Activated T-cell treated with anti-CD3 and anti-CD28 coated beads, Interleukin-2, amount 50 U/mL, for 72 hours (primary cell): ENCODE data around the gene TMEM178B. TPM values are rescaled to one million over a fixed set of nuclear protein-coding genes. Genes with fewer than 3 reads are reported as not detected.
"Not testable (repeated sequence)": the region's sequence is repeated elsewhere in the genome, so short reads cannot be mapped to it uniquely, and the experiment has no call there.

Experiments
- ATAC-seq, 2 donors: fragments of 150-1000 bp; cut with Tn5 transposase; replicated peaks in 1 of 2; 2 replicates each; pipeline ENCODE4 v1.10.0; 2021; ENCODE audit warnings: moderate library complexity in 2 of 2, mild to moderate bottlenecking in 1 of 2
- DNase-seq, 2 donors: peaks; one replicate each; pipeline ENCODE4 v3.0.0; 2021 to 2022; ENCODE audit warnings: mixed read lengths in 1 of 2
- H3K27ac Mint-ChIP-seq: one replicate; pipeline ENCODE4 v1.8.0; 2022; ENCODE audit warnings: mild to moderate bottlenecking, moderate library complexity, mixed read lengths
- H3K27me3 Mint-ChIP-seq: one replicate; pipeline ENCODE4 v1.8.0; 2022; ENCODE audit warnings: low read depth, mixed read lengths
- H3K36me3 Mint-ChIP-seq, 2 donors: one replicate each; pipeline ENCODE4 v1.8.0; 2022; ENCODE audit warnings: mixed read lengths in 2 of 2, mild to moderate bottlenecking in 1 of 2; ENCODE audit not compliant: insufficient read depth in 2 of 2
- H3K4me1 Mint-ChIP-seq: one replicate; pipeline ENCODE4 v1.8.0; 2022; ENCODE audit warnings: low read depth, mixed read lengths
- H3K4me3 Mint-ChIP-seq, 2 donors: one replicate each; pipeline ENCODE4 v1.8.0; 2022; ENCODE audit warnings: mild to moderate bottlenecking in 2 of 2, mixed read lengths in 2 of 2, moderate library complexity in 2 of 2
- H3K9me3 Mint-ChIP-seq, 2 donors: one replicate each; pipeline ENCODE4 v1.8.0; 2022; ENCODE audit warnings: mixed read lengths in 2 of 2
- total RNA-seq, 2 donors: library from RNA; stranded (reverse); gene quantifications; one replicate each; pipeline ENCODE4 v1.2.3, GENCODE V29; 2022

Gene TMEM178B
- total RNA-seq, 2 donors from 2014 or later, result 1.0 to 1.4 TPM

DNA sequence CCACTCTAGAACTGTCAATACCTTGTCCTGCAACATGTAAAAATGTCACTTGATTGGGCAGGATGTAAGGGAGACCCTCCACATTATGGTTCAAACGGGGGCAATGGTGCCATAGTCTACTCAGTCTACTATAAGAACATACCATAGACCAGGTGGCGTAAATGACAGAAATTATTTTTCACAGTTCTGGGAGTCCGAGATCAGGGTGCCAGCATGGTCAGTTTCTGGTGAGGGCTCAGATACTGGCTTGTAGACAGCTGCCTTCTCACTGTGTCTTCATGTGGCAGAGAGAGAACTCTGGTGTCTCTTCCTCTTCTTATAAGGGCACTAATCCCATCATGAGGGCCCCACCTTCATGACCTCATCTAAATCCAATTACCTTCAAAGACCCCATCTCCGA lies 18.7 kb upstream of the TMEM178B start:
- Mint-ChIP-seq H3K4me3 (no peak overlapping the region), H3K36me3 (peaks cover 0 to 2% of the 10 kb centered on the region in 2 donors), H3K4me1 (peaks cover 17% of the 10 kb centered on the region), H3K27ac (no peak overlapping the region), H3K27me3 (no peaks in the 10 kb centered on the region), H3K9me3 (peaks cover 1 to 2% of the 10 kb centered on the region in 2 donors)
- DNase-seq (no peak), ATAC-seq (no peak)

DNA sequence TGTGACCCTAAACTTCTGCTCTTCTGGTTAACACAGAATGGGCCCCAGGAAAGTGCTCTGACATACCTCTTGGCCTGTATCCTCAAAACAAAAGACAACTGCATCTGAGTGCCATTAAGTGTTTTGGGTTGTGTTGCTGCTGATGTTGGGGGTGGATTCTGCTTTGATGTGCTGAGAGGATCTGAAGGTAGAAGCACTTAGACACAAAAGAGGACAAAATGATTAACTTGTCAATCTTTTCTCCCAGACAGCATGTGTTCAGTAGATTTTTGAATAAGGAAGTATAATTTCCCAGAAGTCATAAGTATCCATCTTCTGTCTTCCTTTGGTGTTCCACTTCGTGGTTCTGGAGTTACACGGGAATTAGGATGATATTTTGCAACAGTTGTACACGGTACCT lies 16.1 kb upstream of the TMEM178B start:
- H3K4me1 Mint-ChIP-seq, result peaks cover 15% of the 10 kb centered on the region
- peaks cover 1 to 3% of the 10 kb centered on the region in 2 donors for H3K9me3 Mint-ChIP-seq
- H3K27me3 Mint-ChIP-seq, result no peaks in the 10 kb centered on the region
- ATAC-seq, result no peak
- DNase-seq, result no peak
- no peak overlapping the region for H3K4me3 Mint-ChIP-seq
- H3K27ac Mint-ChIP-seq, result no peak overlapping the region
- H3K36me3 Mint-ChIP-seq, result peaks cover 0 to 3% of the 10 kb centered on the region in 2 donors

- DNase-seq, H3K4me3 Mint-ChIP-seq, H3K27ac Mint-ChIP-seq, ATAC-seq, H3K9me3 Mint-ChIP-seq, H3K36me3 Mint-ChIP-seq: not testable (repeated sequence)
- Mint-ChIP-seq H3K27me3 (peaks cover 44% of the 10 kb centered on the region), H3K4me1 (peaks cover 15% of the 10 kb centered on the region)
Measured at GRCh38 chr7:141067856-141068255, 6.0 kb upstream of the TMEM178B start.

GRCh38 chr7:141071260-141071854 lies 2.5 kb upstream of the TMEM178B start:
- DNase-seq (peak; percentile 58 to 72), ATAC-seq (peak; percentile 3 to 8)
- Mint-ChIP-seq H3K27ac (no peak overlapping the region), H3K36me3 (peaks cover 0 to 3% of the 10 kb centered on the region in 2 donors), H3K4me1 (peaks cover 15% of the 10 kb centered on the region), H3K9me3 (no peaks in the 10 kb centered on the region), H3K27me3 (peaks cover 44% of the 10 kb centered on the region), H3K4me3 (peak overlapping the region; percentile 86 to 92)

- DNase-seq (peak; percentile 3 to 4), ATAC-seq (no peak)
- no peaks in the 10 kb centered on the region for H3K9me3 Mint-ChIP-seq
- H3K4me3 Mint-ChIP-seq, result peak overlapping the region; percentile 86 to 92
- H3K27ac Mint-ChIP-seq, result no peak overlapping the region
- peaks cover 0 to 3% of the 10 kb centered on the region in 2 donors for H3K36me3 Mint-ChIP-seq
- peaks cover 44% of the 10 kb centered on the region for H3K27me3 Mint-ChIP-seq
- peaks cover 15% of the 10 kb centered on the region for H3K4me1 Mint-ChIP-seq
Measured at GRCh38 chr7:141071855-141072547, 1.9 kb upstream of the TMEM178B start.

GRCh38 chr7:141072548-141073172 lies 1.2 kb upstream of the TMEM178B start:
- Mint-ChIP-seq H3K27me3 (peaks cover 44% of the 10 kb centered on the region), H3K4me1 (peaks cover 15% of the 10 kb centered on the region), H3K9me3 (no peaks in the 10 kb centered on the region), H3K36me3 (peaks cover 0 to 3% of the 10 kb centered on the region in 2 donors), H3K4me3 (peak overlapping the region; percentile 86 to 92), H3K27ac (no peak overlapping the region)
- DNase-seq, result peak; percentile 53
- peak; percentile 64 to 66 for ATAC-seq

DNA sequence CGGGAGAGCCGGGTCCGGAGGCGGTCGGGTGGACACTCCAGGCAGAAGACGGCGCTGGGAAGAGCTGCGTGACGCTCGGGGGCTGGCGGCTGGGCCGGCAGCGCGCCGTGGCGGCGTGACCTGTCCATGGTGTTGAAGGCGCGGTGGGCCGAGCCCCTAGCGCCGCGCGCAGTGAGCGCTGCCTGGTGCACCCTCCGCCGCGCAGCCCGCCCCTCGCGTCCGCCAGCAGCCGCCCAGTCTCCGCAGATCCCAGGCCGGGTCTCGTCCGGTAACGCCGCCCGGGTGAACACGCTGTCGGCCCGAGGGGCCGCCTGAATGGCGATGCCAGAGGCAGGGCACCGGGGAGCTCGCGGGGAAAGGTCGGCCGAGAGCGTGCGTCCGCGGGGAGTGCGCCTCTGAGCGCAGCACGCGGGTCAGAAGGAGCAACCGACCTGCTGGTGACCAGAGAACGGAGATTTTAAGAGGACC lies 657 bp upstream of the TMEM178B start:
- H3K36me3 Mint-ChIP-seq, result peaks cover 0 to 3% of the 10 kb centered on the region in 2 donors
- no peaks in the 10 kb centered on the region for H3K9me3 Mint-ChIP-seq
- peak; percentile 38 to 50 for DNase-seq
- H3K4me3 Mint-ChIP-seq, result peak overlapping the region; percentile 86 to 92
- ATAC-seq, result peak; percentile 61 to 64
- H3K27ac Mint-ChIP-seq, result no peak overlapping the region
- peaks cover 40% of the 10 kb centered on the region for H3K27me3 Mint-ChIP-seq
- peaks cover 15% of the 10 kb centered on the region for H3K4me1 Mint-ChIP-seq

GRCh38 chr7:141074162-141074991 lies 513 bp downstream of the TMEM178B start:
- DNase-seq (peak; percentile 36 to 38), ATAC-seq (peak; percentile 55 to 61)
- Mint-ChIP-seq H3K27ac (no peak overlapping the region), H3K4me3 (peak overlapping the region; percentile 70 to 76), H3K27me3 (peaks cover 30% of the 10 kb centered on the region), H3K9me3 (no peaks in the 10 kb centered on the region), H3K4me1 (peaks cover 15% of the 10 kb centered on the region), H3K36me3 (peaks cover 0 to 3% of the 10 kb centered on the region in 2 donors)

DNA sequence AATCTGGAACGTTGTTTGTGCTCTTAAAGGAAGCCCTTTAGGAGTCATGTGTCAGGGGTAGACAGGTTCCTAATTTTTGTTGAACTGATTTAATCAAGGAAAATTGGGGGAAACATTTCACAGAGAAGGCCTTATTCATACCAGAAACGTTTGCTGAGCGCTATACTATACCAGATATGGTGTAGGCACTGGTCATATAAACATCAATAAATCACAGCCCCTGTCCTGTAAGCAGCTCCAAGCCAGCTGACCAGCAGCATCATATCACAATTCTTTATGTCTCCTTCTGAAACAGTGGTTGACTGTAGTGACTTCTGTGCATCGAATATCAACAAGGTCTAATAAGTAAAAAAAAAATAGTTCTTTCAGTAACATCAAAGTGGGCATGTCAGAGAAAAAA lies 1.1 kb downstream of the TMEM178B start:
- DNase-seq (no peak), ATAC-seq (no peak)
- peak overlapping the region; percentile 70 to 76 for H3K4me3 Mint-ChIP-seq
- no peak overlapping the region for H3K27ac Mint-ChIP-seq
- peaks cover 15% of the 10 kb centered on the region for H3K4me1 Mint-ChIP-seq
- peaks cover 27% of the 10 kb centered on the region for H3K27me3 Mint-ChIP-seq
- no peaks in the 10 kb centered on the region for H3K9me3 Mint-ChIP-seq
- peaks cover 0 to 3% of the 10 kb centered on the region in 2 donors for H3K36me3 Mint-ChIP-seq

DNA sequence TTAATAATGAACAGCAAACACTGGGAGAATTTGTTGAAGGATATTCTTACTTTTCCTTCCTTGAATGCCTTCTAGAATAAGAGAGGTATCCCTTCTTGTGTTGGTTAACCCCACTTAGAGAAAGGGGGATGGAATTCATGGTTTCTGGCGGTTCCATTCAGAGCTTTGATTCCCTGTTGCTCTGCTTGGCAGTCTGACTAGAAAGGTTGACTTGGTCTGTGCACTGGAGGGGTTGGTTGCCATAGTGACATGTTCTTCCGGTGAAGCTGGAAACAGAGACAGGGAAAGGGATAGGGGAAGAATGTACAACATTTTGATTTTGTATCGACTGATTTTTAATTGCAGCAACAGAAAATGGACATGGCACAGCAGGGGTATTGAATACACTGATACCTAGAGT lies 2.5 kb downstream of the TMEM178B start:
- no peak overlapping the region for H3K4me3 Mint-ChIP-seq
- no peaks in the 10 kb centered on the region for H3K9me3 Mint-ChIP-seq
- peaks cover 17% of the 10 kb centered on the region for H3K27me3 Mint-ChIP-seq
- ATAC-seq (no peak), DNase-seq (no peak)
- H3K27ac Mint-ChIP-seq, result no peak overlapping the region
- peaks cover 11% of the 10 kb centered on the region for H3K4me1 Mint-ChIP-seq
- H3K36me3 Mint-ChIP-seq, result peaks cover 0 to 2% of the 10 kb centered on the region in 2 donors

DNA sequence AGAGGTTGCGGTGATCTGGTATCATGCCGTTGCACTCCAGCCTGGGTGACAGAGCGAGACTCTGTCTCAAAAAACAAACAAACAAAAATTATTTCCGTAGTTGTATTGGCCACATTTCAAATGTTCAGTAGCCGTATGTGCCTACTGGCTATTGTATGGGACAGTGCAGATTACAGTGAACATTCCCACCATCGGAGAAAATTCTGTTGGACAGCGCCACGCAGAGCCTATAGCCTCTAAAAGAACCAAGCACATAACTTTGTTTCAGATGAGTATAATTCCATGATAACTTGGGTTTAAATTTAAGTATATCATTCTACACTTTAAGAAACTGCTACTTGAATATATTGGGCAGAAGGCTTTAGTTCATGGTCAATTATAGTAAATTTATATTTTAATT lies 5.4 kb downstream of the TMEM178B start:
- DNase-seq, result no peak
- H3K4me1 Mint-ChIP-seq, result no peaks in the 10 kb centered on the region
- H3K9me3 Mint-ChIP-seq, result no peaks in the 10 kb centered on the region
- no peaks in the 10 kb centered on the region for H3K36me3 Mint-ChIP-seq
- H3K27ac Mint-ChIP-seq, result no peak overlapping the region
- H3K4me3 Mint-ChIP-seq, result no peak overlapping the region
- no peak for ATAC-seq
- peaks cover 23% of the 10 kb centered on the region for H3K27me3 Mint-ChIP-seq

GRCh38 chr7:141089490-141089889 lies 15.6 kb downstream of the TMEM178B start:
- not testable (repeated sequence) for ATAC-seq, H3K36me3 Mint-ChIP-seq, DNase-seq, H3K4me1 Mint-ChIP-seq, H3K4me3 Mint-ChIP-seq, H3K9me3 Mint-ChIP-seq, H3K27ac Mint-ChIP-seq
- H3K27me3 Mint-ChIP-seq, result peaks cover 32% of the 10 kb centered on the region
